ENCODE measurements around the gene ADM2.
A peak's percentile ranks its signal among the peaks of the same experiment; 100 is the strongest.

ADM2 gene

GRCh38 chr22:50468626-50469025, 12.7 kb upstream of the ADM2 start:
- Histone ChIP-seq H3K4me3 (no peak overlapping the region), H3K4me1 (peaks cover 5% of the 10 kb centered on the region; the same call in 1 of the 2 replicates)
- in situ Hi-C loops (cut with MboI; ENCODE audit: low sequenced_read_pairs) = no loop called here

GRCh38 chr22:50469377-50470305, 11.7 kb upstream of the ADM2 start:
- peaks cover 44% of the 10 kb centered on the region for H3K36me3 ChIP-seq (replicated peaks)
- in situ Hi-C loops (cut with MboI; ENCODE audit: low sequenced_read_pairs) = no loop called here
- peaks cover 7% of the 10 kb centered on the region; the same call in 1 of the 2 replicates for H3K4me1 ChIP-seq
- no peak overlapping the region for H3K4me3 ChIP-seq
- no peaks in the 10 kb centered on the region for H3K27me3 ChIP-seq (ENCODE audit: low read depth)
- H3K9me3 ChIP-seq = no peaks in the 10 kb centered on the region
- DNase-seq (ENCODE audit: low spot score in 2 of 2) = no peak

More at GRCh38 chr22:50468626-50469025, 12.7 kb upstream of the ADM2 start:
- DNase-seq (ENCODE audit: low spot score in 2 of 2) = no peak
- no peaks in the 10 kb centered on the region for H3K9me3 ChIP-seq
- H3K27me3 ChIP-seq (ENCODE audit: low read depth) = no peaks in the 10 kb centered on the region
- H3K36me3 ChIP-seq (replicated peaks) = peaks cover 54% of the 10 kb centered on the region

GRCh38 chr22:50470491-50470890, 10.9 kb upstream of the ADM2 start:
- DNase-seq (ENCODE audit: low spot score in 2 of 2) = no peak
- H3K36me3 ChIP-seq (replicated peaks) = peaks cover 35% of the 10 kb centered on the region
- H3K27me3 ChIP-seq (ENCODE audit: low read depth) = no peaks in the 10 kb centered on the region
- H3K9me3 ChIP-seq = no peaks in the 10 kb centered on the region
- in situ Hi-C loops (cut with MboI; ENCODE audit: low sequenced_read_pairs) = no loop called here
- H3K4me3 ChIP-seq = no peak overlapping the region
- H3K4me1 ChIP-seq = peaks cover 11% of the 10 kb centered on the region

- H3K27me3 ChIP-seq (ENCODE audit: low read depth) = no peaks in the 10 kb centered on the region
Measured at GRCh38 chr22:50471197-50471847, 10.0 kb upstream of the ADM2 start.

GRCh38 chr22:50471962-50472361, 9.4 kb upstream of the ADM2 start:
- H3K9me3 ChIP-seq = no peaks in the 10 kb centered on the region
- H3K36me3 ChIP-seq (replicated peaks) = peaks cover 21% of the 10 kb centered on the region
- in situ Hi-C loops (cut with MboI; ENCODE audit: low sequenced_read_pairs) = no loop called here
- no peaks in the 10 kb centered on the region for H3K27me3 ChIP-seq (ENCODE audit: low read depth)
- peaks cover 12% of the 10 kb centered on the region for H3K4me1 ChIP-seq
- no peak for DNase-seq (ENCODE audit: low spot score in 2 of 2)
- H3K4me3 ChIP-seq = no peak overlapping the region

More at GRCh38 chr22:50471197-50471847, 10.0 kb upstream of the ADM2 start:
- no peak overlapping the region for H3K4me3 ChIP-seq
- peaks cover 27% of the 10 kb centered on the region for H3K36me3 ChIP-seq (replicated peaks)
- H3K9me3 ChIP-seq = no peaks in the 10 kb centered on the region
- peaks cover 12% of the 10 kb centered on the region for H3K4me1 ChIP-seq
- DNase-seq (ENCODE audit: low spot score in 2 of 2) = no peak
- in situ Hi-C loops (cut with MboI; ENCODE audit: low sequenced_read_pairs) = no loop called here

GRCh38 chr22:50473088-50473487, 8.3 kb upstream of the ADM2 start:
- peaks cover 12% of the 10 kb centered on the region for H3K4me1 ChIP-seq
- no peaks in the 10 kb centered on the region for H3K27me3 ChIP-seq (ENCODE audit: low read depth)
- peaks cover 13% of the 10 kb centered on the region for H3K36me3 ChIP-seq (replicated peaks)
- peak in 1 of 2 experiments; percentile 57 for DNase-seq (ENCODE audit: low spot score in 2 of 2)
- H3K9me3 ChIP-seq = no peaks in the 10 kb centered on the region
- in situ Hi-C loops (cut with MboI; ENCODE audit: low sequenced_read_pairs) = no loop called here
- H3K4me3 ChIP-seq = peak overlapping the region; percentile 60; the same call in 1 of the 2 replicates

- in situ Hi-C loops (cut with MboI; ENCODE audit: low sequenced_read_pairs) = no loop called here
- H3K27me3 ChIP-seq (ENCODE audit: low read depth) = no peaks in the 10 kb centered on the region
- peak in 1 of 2 experiments; percentile 38 for DNase-seq (ENCODE audit: low spot score in 2 of 2)
- peak overlapping the region; percentile 60 for H3K4me3 ChIP-seq
- H3K9me3 ChIP-seq = no peaks in the 10 kb centered on the region
- H3K36me3 ChIP-seq (replicated peaks) = peaks cover 11% of the 10 kb centered on the region
- peaks cover 12% of the 10 kb centered on the region for H3K4me1 ChIP-seq
Measured at GRCh38 chr22:50473855-50474671, 7.3 kb upstream of the ADM2 start.

GRCh38 chr22:50474710-50475651, 6.4 kb upstream of the ADM2 start, which contains the start of gene SBF1:
Gene SBF1, minus strand, starts transcription at chr22:50475035. Its CDS starts 195 bp downstream, at chr22:50474840.
- peaks cover 11% of the 10 kb centered on the region for H3K36me3 ChIP-seq (replicated peaks)
- DNase-seq (ENCODE audit: low spot score in 2 of 2) = peak; percentile 83 to 93
- H3K4me1 ChIP-seq = peaks cover 12% of the 10 kb centered on the region
- in situ Hi-C loops (cut with MboI; ENCODE audit: low sequenced_read_pairs) = no loop called here
- H3K9me3 ChIP-seq = no peaks in the 10 kb centered on the region
- H3K4me3 ChIP-seq = peak within 1 kb of the TSS; percentile 60
- H3K27me3 ChIP-seq (ENCODE audit: low read depth) = no peaks in the 10 kb centered on the region

GRCh38 chr22:50475652-50476002, 5.7 kb upstream of the ADM2 start:
- Histone ChIP-seq H3K27me3 (ENCODE audit: low read depth) (no peaks in the 10 kb centered on the region), H3K4me1 (peaks cover 12% of the 10 kb centered on the region), H3K36me3 (replicated peaks) (peaks cover 11% of the 10 kb centered on the region), H3K9me3 (no peaks in the 10 kb centered on the region), H3K4me3 (peak overlapping the region; percentile 44)
- DNase-seq (ENCODE audit: low spot score in 2 of 2) = no peak
- in situ Hi-C loops (cut with MboI; ENCODE audit: low sequenced_read_pairs) = no loop called here

GRCh38 chr22:50476868-50477267, 4.5 kb upstream of the ADM2 start:
- Histone ChIP-seq H3K4me1 (peaks cover 12% of the 10 kb centered on the region), H3K9me3 (no peaks in the 10 kb centered on the region), H3K27me3 (ENCODE audit: low read depth) (no peaks in the 10 kb centered on the region), H3K4me3 (no peak overlapping the region), H3K36me3 (replicated peaks) (peaks cover 11% of the 10 kb centered on the region)
- DNase-seq (ENCODE audit: low spot score in 2 of 2) = no peak
- in situ Hi-C loops (cut with MboI; ENCODE audit: low sequenced_read_pairs) = no loop called here

GRCh38 chr22:50477923-50478322, 3.4 kb upstream of the ADM2 start:
- Histone ChIP-seq H3K4me1 (peaks cover 12% of the 10 kb centered on the region), H3K9me3 (no peaks in the 10 kb centered on the region), H3K27me3 (ENCODE audit: low read depth) (no peaks in the 10 kb centered on the region), H3K36me3 (replicated peaks) (peaks cover 5% of the 10 kb centered on the region; the same call in 1 of the 2 replicates), H3K4me3 (no peak overlapping the region)
- in situ Hi-C loops (cut with MboI; ENCODE audit: low sequenced_read_pairs) = no loop called here
- no peak for DNase-seq (ENCODE audit: low spot score in 2 of 2)

- Histone ChIP-seq H3K9me3 (no peaks in the 10 kb centered on the region), H3K36me3 (replicated peaks) (no peaks in the 10 kb centered on the region; the same call in 1 of the 2 replicates), H3K4me1 (peaks cover 4% of the 10 kb centered on the region), H3K4me3 (no peak overlapping the region), H3K27me3 (ENCODE audit: low read depth) (no peaks in the 10 kb centered on the region)
- in situ Hi-C loops (cut with MboI; ENCODE audit: low sequenced_read_pairs) = no loop called here
- no peak for DNase-seq (ENCODE audit: low spot score in 2 of 2)
Measured at GRCh38 chr22:50479721-50480120, 1.6 kb upstream of the ADM2 start.

All from HAP-1 (cell line).